Activated T-helper 1 cell treated with anti-CD3 and anti-CD28 coated beads, Interleukin-12 subunit alpha, Interleukin-12 subunit beta, Interleukin-2, Interleukin-4 antibody, amounts not matched to agents 30 ng/mL and 10 ng/mL and 1 ng/mL, durations not matched to agents 14 hours and 24 hours and 36 hours (primary cell): ENCODE results near the gene ATP9A. TPM values are rescaled to one million over a fixed set of nuclear protein-coding genes. Genes with fewer than 3 reads are reported as not detected.

ENCODE experiments used
- DNase-seq: peaks from one replicate; pipeline ENCODE4 v3.0.0; 2021; ENCODE audit warnings: low spot score
- H3K27ac Mint-ChIP-seq: one replicate; pipeline ENCODE4 v1.8.0; 2021; ENCODE audit warnings: mild to moderate bottlenecking, mixed read lengths
- H3K27me3 Mint-ChIP-seq: one replicate; pipeline ENCODE4 v1.8.0; 2022; ENCODE audit warnings: mild to moderate bottlenecking, moderate library complexity, mixed read lengths; ENCODE audit not compliant: insufficient read depth
- H3K36me3 Mint-ChIP-seq: one replicate; pipeline ENCODE4 v1.8.0; 2021; ENCODE audit warnings: low read depth, mixed read lengths
- H3K4me1 Mint-ChIP-seq: one replicate; pipeline ENCODE4 v1.8.0; 2021; ENCODE audit warnings: low read depth, mixed read lengths
- H3K4me3 Mint-ChIP-seq: one replicate; pipeline ENCODE4 v1.8.0; 2021; ENCODE audit warnings: mild to moderate bottlenecking, moderate library complexity, mixed read lengths
- H3K9me3 Mint-ChIP-seq: one replicate; pipeline ENCODE4 v1.8.0; 2021; ENCODE audit warnings: mixed read lengths
- intact Hi-C: fragments of 100-400 bp; cut with micrococcal nuclease; formaldehyde crosslinking; loops from one replicate; pipeline ENCODE4 v1.15.1; 2024
- total RNA-seq: library from RNA; stranded (reverse); gene quantifications from 2 replicates; pipeline ENCODE4 v1.2.3, GENCODE V29; 2022

The ATP9A gene
- total RNA-seq, 1 donor from 2014 or later: 20.6 TPM

DNA sequence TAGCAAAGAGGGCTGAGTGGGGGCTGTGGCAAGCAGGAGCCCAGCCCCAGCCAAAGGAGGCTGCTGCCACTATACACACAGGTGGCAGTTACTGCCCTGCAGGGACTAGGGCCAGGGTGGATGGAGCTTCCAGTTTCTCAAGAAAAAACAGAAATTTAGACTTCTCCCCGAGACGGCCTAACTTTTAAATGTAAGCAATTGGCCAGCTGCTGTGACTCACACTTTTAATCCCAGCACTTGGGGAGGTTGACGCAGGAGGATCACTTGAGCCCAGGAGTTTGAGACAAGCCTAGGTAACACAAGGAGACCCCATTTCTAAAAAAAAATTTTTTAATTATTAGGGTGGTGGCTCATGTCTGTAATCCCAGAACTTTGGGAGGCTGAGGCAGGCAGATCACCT, 127.4 kb downstream of the ATP9A start:
- no peak for DNase-seq
- H3K27me3 Mint-ChIP-seq: peaks cover 10% of the 10 kb centered on the region
- H3K9me3 Mint-ChIP-seq: no peaks in the 10 kb centered on the region
- intact Hi-C loops: no loop called here
- no peak overlapping the region for H3K27ac Mint-ChIP-seq
- H3K4me1 Mint-ChIP-seq: no peaks in the 10 kb centered on the region
- H3K36me3 Mint-ChIP-seq: no peaks in the 10 kb centered on the region
- H3K4me3 Mint-ChIP-seq: no peak overlapping the region

DNA sequence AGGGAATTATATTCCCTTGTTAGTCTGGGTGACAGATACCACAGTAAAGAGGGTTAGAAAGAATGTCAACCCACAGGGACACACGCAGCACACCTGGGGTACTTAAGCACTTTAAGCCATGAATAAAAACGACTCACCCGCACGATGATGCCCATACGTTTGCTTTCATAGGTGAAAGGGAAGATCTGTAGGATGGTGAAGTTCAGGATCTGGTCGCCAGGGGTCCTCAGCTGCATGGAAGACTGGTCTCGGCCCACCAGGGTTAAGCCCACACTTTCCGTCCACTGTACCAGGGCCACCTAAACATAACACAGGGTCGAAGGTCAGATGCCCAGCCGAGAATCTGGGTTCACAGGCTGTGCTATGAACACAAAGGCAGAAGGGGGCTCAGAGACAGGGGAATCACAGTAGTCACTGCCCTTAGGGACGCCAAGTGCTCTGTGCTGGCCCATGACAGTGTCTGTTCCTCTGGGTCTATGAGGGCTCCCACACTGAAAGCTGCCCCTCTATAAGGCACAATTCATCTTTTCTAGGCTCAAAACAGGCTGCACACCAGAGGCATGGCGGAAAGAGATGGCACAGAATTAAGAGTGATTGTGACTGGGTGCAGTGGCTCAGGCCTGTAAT, 128.9 kb downstream of the ATP9A start:
- no peak for DNase-seq
- peaks cover 4% of the 10 kb centered on the region for H3K27me3 Mint-ChIP-seq
- intact Hi-C loops: loop anchor here (1.0 to 10.0 kb wide), 5 partner anchors 125 to 511 kb away; partner anchors contain the start of gene ATP9A
- H3K36me3 Mint-ChIP-seq: no peaks in the 10 kb centered on the region
- H3K4me3 Mint-ChIP-seq: no peak overlapping the region
- no peaks in the 10 kb centered on the region for H3K9me3 Mint-ChIP-seq
- no peak overlapping the region for H3K27ac Mint-ChIP-seq
- no peaks in the 10 kb centered on the region for H3K4me1 Mint-ChIP-seq

DNA sequence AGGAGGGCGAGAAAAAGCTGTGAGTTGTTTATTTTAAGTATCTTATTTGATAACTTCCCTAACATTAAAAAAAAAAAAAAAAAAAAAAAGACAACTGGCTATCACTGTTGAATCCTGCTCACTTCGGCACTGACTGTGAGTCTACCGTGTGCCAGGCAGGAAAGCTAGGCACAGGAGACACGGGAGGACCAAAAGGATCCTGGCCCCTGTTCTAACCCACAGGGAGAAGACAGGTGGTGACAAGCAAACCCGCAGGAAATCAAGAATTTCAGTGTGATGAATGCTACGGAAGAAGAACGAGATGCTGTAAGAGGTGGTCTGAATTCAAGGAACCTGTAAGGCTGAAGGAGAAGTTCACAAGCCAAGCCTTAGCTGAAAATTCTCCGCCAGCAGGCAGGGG, 130.9 kb downstream of the ATP9A start:
- no peaks in the 10 kb centered on the region for H3K4me1 Mint-ChIP-seq
- DNase-seq: no peak
- H3K36me3 Mint-ChIP-seq: no peaks in the 10 kb centered on the region
- no peak overlapping the region for H3K4me3 Mint-ChIP-seq
- H3K9me3 Mint-ChIP-seq: no peaks in the 10 kb centered on the region
- H3K27me3 Mint-ChIP-seq: peaks cover 10% of the 10 kb centered on the region
- no peak overlapping the region for H3K27ac Mint-ChIP-seq
- intact Hi-C loops: loop anchor here (10.0 kb wide), 1 partner anchor 128 kb away; the partner anchor contains the start of gene ATP9A

DNA sequence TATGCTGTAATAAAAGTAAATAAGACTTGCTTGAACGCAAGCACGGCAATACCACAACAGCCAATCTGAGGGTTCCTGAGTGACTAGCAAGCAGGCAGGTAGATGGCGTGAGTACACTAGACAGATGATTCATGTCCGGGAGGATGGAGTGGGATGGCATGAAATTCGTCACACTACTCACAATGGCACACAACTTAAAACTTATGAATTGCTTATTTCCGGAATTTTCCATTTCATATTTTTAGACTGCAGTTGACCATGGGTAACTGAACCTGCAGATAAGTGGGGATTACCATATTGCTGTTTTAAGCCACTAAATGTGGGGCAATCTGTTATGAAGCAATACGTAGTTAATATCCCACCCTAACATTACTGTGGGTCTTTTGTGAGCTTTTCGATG, 132.1 kb downstream of the ATP9A start:
- no peak overlapping the region for H3K27ac Mint-ChIP-seq
- no peak for DNase-seq
- H3K27me3 Mint-ChIP-seq: peaks cover 10% of the 10 kb centered on the region
- H3K9me3 Mint-ChIP-seq: no peaks in the 10 kb centered on the region
- H3K36me3 Mint-ChIP-seq: no peaks in the 10 kb centered on the region
- intact Hi-C loops: loop anchor here (10.0 kb wide), 1 partner anchor 129 kb away; the partner anchor contains the start of gene ATP9A
- no peak overlapping the region for H3K4me3 Mint-ChIP-seq
- peaks cover 9% of the 10 kb centered on the region for H3K4me1 Mint-ChIP-seq

DNA sequence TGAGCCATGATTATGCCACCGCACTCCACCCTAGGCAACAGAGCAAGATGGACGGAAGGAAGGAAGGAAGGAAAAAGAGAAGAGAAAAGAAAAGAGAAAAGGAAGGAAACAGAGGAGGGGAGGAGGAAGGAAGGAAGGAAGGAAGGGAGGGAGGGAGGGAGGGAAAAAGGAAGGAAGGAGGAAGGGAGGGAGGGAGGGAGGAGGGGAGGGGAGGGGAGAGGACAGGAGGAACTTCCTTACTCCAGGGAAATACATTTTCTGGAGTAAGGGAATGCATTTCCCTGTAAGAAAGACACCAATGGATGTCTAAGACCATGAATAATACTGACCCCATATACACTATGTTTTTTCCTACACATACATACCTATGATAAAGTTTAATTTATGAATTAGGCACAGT, 132.5 kb downstream of the ATP9A start:
- Mint-ChIP-seq H3K27me3 (peaks cover 10% of the 10 kb centered on the region), H3K9me3 (no peaks in the 10 kb centered on the region), H3K36me3 (no peaks in the 10 kb centered on the region), H3K27ac (no peak overlapping the region), H3K4me1 (peaks cover 13% of the 10 kb centered on the region), H3K4me3 (no peak overlapping the region)
- no peak for DNase-seq
- intact Hi-C loops: loop anchor here (10.0 kb wide), 1 partner anchor 129 kb away; the partner anchor contains the start of gene ATP9A

DNA sequence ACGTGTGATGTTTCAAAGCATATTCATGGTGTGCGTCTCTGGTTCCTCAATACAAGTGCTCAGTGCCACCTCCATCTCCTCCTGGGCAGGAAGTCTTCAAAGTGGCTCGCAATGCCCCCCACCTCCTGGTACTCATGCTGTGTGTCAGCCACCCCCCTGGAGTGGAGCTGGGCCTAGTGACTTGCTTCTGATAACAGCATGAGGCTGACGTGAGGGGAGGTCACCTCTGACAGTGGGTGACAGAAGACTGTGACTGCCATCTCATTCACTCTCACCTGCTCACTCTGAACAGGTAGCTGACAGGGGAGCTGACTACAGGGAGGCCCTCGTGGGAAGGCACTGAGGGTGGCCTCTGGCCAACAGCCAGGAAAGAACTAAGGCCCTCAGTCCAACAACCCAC, 133.3 kb downstream of the ATP9A start:
- Mint-ChIP-seq H3K27ac (peak overlapping the region; percentile 12), H3K27me3 (peaks cover 10% of the 10 kb centered on the region), H3K36me3 (no peaks in the 10 kb centered on the region), H3K9me3 (no peaks in the 10 kb centered on the region), H3K4me1 (peaks cover 21% of the 10 kb centered on the region), H3K4me3 (no peak overlapping the region)
- no peak for DNase-seq
- intact Hi-C loops: loop anchor here (10.0 kb wide), 1 partner anchor 130 kb away; the partner anchor contains the start of gene ATP9A

DNA sequence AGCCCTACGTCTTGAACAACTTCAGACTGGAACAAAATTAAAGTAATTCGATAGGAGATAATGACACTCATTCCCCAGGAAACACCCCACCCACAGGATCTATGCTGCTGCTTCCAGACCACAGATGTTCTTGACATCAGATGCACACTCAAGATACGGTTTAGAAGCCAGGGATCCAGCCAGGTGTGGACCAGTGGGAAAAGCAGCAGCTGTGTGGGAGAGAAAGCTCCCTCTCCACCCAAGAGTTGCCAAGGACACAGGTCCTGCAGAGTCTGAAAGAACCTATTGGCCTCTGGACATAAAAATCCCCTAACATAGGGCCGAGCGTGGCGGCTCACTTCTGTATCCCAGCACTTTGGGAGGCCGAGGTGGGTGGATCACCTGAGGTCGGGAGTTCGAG, 133.9 kb downstream of the ATP9A start:
- H3K27ac Mint-ChIP-seq: no peak overlapping the region
- peaks cover 27% of the 10 kb centered on the region for H3K4me1 Mint-ChIP-seq
- intact Hi-C loops: loop anchor here (10.0 kb wide), 1 partner anchor 131 kb away; the partner anchor contains the start of gene ATP9A
- no peaks in the 10 kb centered on the region for H3K36me3 Mint-ChIP-seq
- H3K27me3 Mint-ChIP-seq: peaks cover 10% of the 10 kb centered on the region
- H3K9me3 Mint-ChIP-seq: no peaks in the 10 kb centered on the region
- no peak overlapping the region for H3K4me3 Mint-ChIP-seq
- DNase-seq: no peak

DNA sequence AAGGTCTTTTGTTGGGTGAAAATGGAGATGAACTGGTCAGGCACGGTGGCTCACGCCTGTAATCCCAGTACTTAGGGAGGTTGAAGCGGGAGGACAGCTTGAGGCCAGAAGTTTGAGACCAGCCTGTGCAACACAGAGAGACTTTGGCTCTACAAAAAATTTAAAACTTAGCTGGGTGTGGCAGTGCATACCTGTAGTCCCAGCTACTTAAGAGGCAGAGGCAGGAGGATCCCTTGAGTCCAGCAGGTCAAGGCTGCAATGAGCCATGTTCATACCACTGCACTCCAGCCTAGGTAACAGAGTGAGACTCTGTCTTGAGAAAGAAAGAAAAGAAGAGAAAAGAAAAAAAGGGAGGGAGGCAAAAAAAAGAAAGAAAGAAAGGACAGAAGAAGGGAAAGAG, 134.8 kb downstream of the ATP9A start:
- no peaks in the 10 kb centered on the region for H3K9me3 Mint-ChIP-seq
- intact Hi-C loops: loop anchor here (10.0 kb wide), 1 partner anchor 131 kb away; the partner anchor contains the start of gene ATP9A
- peaks cover 4% of the 10 kb centered on the region for H3K36me3 Mint-ChIP-seq
- no peak overlapping the region for H3K4me3 Mint-ChIP-seq
- peaks cover 10% of the 10 kb centered on the region for H3K27me3 Mint-ChIP-seq
- peaks cover 36% of the 10 kb centered on the region for H3K4me1 Mint-ChIP-seq
- H3K27ac Mint-ChIP-seq: no peak overlapping the region
- DNase-seq: no peak

DNA sequence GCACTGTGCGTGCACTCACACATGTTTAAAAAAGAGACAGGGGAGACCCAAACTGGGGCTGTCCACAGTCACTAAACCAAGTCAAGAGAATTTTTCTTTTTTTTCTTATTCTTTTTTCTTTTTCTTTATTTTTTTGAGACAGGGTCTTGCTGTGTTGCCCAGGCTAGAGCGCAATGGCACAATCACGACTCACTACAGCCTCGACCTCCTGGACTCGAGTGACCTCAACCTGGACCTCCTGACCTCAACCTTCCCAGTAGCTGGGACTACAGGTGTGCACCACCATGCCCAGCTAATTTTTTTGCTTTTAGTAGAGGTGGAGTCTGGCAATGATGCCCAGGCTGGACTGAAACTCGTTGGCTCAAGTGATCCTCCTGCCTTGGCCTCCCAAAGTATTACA, 136.2 kb downstream of the ATP9A start:
- DNase-seq: no peak
- H3K9me3 Mint-ChIP-seq: no peaks in the 10 kb centered on the region
- H3K4me3 Mint-ChIP-seq: no peak overlapping the region
- H3K36me3 Mint-ChIP-seq: peaks cover 7% of the 10 kb centered on the region
- H3K27me3 Mint-ChIP-seq: peaks cover 7% of the 10 kb centered on the region
- peaks cover 43% of the 10 kb centered on the region for H3K4me1 Mint-ChIP-seq
- H3K27ac Mint-ChIP-seq: peak overlapping the region; percentile 70
- intact Hi-C loops: loop anchor here (1.0 to 10.0 kb wide), 9 partner anchors 29 to 416 kb away; partner anchors contain the start of gene ATP9A

DNA sequence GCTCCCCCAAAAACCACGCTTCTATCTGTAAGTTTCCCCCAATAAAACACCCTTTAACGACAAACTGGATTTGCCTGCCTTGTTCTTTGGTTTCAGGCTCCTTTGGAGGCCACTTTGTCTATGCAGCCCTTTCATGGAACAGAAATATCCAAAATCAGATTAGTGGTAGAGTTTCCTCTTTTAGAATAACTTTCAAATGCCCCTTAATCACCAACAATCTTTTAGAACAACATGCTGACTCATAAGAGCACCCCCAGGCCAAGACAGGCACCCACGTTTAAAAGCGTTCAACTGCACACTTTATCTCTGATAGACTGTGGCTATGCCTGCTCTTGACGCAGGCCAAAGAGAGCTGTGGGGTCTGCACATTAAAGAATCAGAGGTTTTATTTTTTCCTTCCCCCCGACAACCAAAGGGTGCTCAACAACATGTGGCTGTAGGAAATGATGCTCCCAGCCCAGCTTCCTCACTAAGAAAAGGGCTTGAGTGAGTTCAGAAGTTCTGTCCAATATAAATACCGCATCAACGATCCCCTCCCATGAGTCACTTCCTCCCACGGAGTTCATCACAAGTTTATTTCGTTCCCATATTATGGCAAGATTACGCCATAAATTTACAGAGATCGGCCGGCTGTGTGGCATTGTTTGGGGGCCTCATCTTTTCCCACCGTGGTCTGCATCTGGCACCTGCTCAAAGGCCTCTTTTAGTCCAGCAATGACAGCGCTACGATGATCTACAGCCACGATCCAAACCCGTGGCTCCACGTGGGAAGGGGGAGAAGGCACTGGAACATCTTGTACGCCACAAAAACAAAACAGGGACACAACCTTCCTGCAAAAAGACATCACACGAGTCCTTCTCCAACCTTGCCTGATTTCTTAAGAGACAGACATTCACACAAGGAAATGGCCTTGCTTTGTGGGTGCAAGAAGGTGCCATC, 136.9 kb downstream of the ATP9A start:
- peak; percentile 7 for DNase-seq
- H3K4me1 Mint-ChIP-seq: peaks cover 43% of the 10 kb centered on the region

DNA sequence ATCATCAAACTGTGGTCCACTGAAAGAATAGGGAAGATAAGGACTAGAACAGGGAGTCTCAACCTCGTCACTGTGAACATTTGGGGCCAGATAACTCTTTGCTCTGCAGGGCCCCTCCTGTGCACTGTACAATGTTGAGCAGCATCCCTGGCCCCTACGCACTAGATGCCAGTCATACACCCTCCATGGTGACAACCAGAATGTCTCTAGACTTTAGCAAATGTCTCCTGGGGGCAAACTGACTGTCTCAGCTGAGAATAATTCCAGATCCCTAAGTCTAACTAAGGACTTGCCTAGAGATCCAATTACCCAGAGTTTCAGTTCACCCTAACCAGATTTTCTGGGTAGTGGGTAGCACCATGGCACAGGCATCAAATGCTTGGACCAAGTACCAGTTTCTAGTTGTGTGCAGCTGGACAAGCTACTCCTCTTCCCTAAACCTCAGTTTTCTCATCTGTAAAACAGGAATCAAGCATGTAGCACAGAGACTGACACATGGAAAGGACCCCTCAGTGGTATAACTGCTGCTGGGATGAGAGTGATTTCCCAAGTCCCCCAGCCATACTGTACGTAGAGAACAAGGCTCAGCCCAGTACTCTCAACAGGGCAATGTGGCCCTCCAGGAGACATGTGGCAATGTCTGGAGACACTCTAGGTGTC, 138.7 kb downstream of the ATP9A start:
- Mint-ChIP-seq H3K27ac (peak overlapping the region; percentile 72), H3K4me3 (no peak overlapping the region), H3K27me3 (peaks cover 9% of the 10 kb centered on the region), H3K4me1 (peaks cover 43% of the 10 kb centered on the region), H3K9me3 (no peaks in the 10 kb centered on the region), H3K36me3 (peaks cover 7% of the 10 kb centered on the region)
- intact Hi-C loops: loop anchor here (2.0 to 10.0 kb wide), 3 partner anchors 89 to 229 kb away; partner anchors contain the start of gene ATP9A
- no peak for DNase-seq

More for the DNA sequence above, 136.9 kb downstream of the ATP9A start:
- Mint-ChIP-seq H3K9me3 (no peaks in the 10 kb centered on the region), H3K27ac (peak overlapping the region; percentile 70), H3K36me3 (peaks cover 7% of the 10 kb centered on the region), H3K4me3 (peak overlapping the region; percentile 5), H3K27me3 (peaks cover 7% of the 10 kb centered on the region)
- intact Hi-C loops: loop anchor here (1.0 to 10.0 kb wide), 9 partner anchors 30 to 417 kb away; partner anchors contain the start of gene ATP9A
